Glutamatergic neuron (in vitro differentiated cells): Measurements from ENCODE around the gene OR11H6. TPM values are rescaled to one million over a fixed set of nuclear protein-coding genes. Genes with fewer than 3 reads are reported as not detected.
"Not testable (repeated sequence)": the region's sequence is repeated elsewhere in the genome, so short reads cannot be mapped to it uniquely, and the experiment has no call there.

Experiments used
- DNase-seq: peaks from one replicate; pipeline ENCODE4 v3.0.0; 2022
- H3K27ac Mint-ChIP-seq: one replicate; pipeline ENCODE4 v1.8.0; 2020; ENCODE audit warnings: mild to moderate bottlenecking, mixed read lengths, inconsistent platforms; ENCODE audit not compliant: unreplicated experiment
- H3K27me3 Mint-ChIP-seq: one replicate; pipeline ENCODE4 v1.8.0; 2020; ENCODE audit warnings: mild to moderate bottlenecking, moderate library complexity, mixed read lengths, inconsistent platforms; ENCODE audit not compliant: unreplicated experiment
- H3K36me3 Mint-ChIP-seq: one replicate; pipeline ENCODE4 v1.8.0; 2020; ENCODE audit warnings: mild to moderate bottlenecking, mixed read lengths, inconsistent platforms; ENCODE audit not compliant: unreplicated experiment
- H3K4me1 Mint-ChIP-seq: one replicate; pipeline ENCODE4 v1.8.0; 2020; ENCODE audit warnings: mild to moderate bottlenecking, low read depth, mixed read lengths, inconsistent platforms; ENCODE audit not compliant: unreplicated experiment
- H3K4me3 Mint-ChIP-seq: one replicate; pipeline ENCODE4 v1.8.0; 2020; ENCODE audit warnings: mild to moderate bottlenecking, mixed read lengths, inconsistent platforms; ENCODE audit not compliant: unreplicated experiment
- H3K9me3 Mint-ChIP-seq: one replicate; pipeline ENCODE4 v1.8.0; 2020; ENCODE audit warnings: mild to moderate bottlenecking, moderate library complexity, mixed read lengths, inconsistent platforms; ENCODE audit not compliant: unreplicated experiment
- CTCF ChIP-seq: fragments of 200-600 bp; sonication (generic); IDR thresholded peaks from one replicate; pipeline ENCODE4 v1.5.0; 2021; ENCODE audit not compliant: partially characterized antibody, unreplicated experiment
- total RNA-seq: library from RNA; stranded (reverse); fragmentation: NEBNext Ultra II Directional; extraction: Animal tissue kit (Norgen Biotek cat#: 25700); gene quantifications from one replicate; pipeline ENCODE4 v1.2.1, GENCODE V29; 2021; ENCODE audit not compliant: unreplicated experiment

OR11H6 gene
- total RNA-seq, 1 donor from 2014 or later, result not detected

GRCh38 chr14:20247646-20248246, 24.2 kb downstream of the OR11H6 start:
- Mint-ChIP-seq H3K36me3 (peaks cover 11% of the 10 kb centered on the region), H3K4me1 (no peaks in the 10 kb centered on the region), H3K27ac (no peak overlapping the region), H3K9me3 (peaks cover 4% of the 10 kb centered on the region), H3K4me3 (no peak overlapping the region), H3K27me3 (no peaks in the 10 kb centered on the region)
- TF ChIP-seq CTCF, result no peak
- no peak for DNase-seq

GRCh38 chr14:20262642-20263128, 39.2 kb downstream of the OR11H6 start:
- DNase-seq, result no peak
- TF ChIP-seq CTCF, result no peak
- no peak overlapping the region for H3K4me3 Mint-ChIP-seq
- H3K36me3 Mint-ChIP-seq, result no peaks in the 10 kb centered on the region
- no peaks in the 10 kb centered on the region for H3K27me3 Mint-ChIP-seq
- H3K27ac Mint-ChIP-seq, result no peak overlapping the region
- no peaks in the 10 kb centered on the region for H3K9me3 Mint-ChIP-seq
- H3K4me1 Mint-ChIP-seq, result no peaks in the 10 kb centered on the region

- not testable (repeated sequence) for H3K27me3 Mint-ChIP-seq, H3K4me1 Mint-ChIP-seq, H3K4me3 Mint-ChIP-seq, DNase-seq, H3K36me3 Mint-ChIP-seq, H3K27ac Mint-ChIP-seq, H3K9me3 Mint-ChIP-seq
Observed at GRCh38 chr14:20264361-20264760, 40.9 kb downstream of the OR11H6 start.

- Mint-ChIP-seq H3K4me1 (no peaks in the 10 kb centered on the region), H3K9me3 (peaks cover 10% of the 10 kb centered on the region), H3K36me3 (peaks cover 10% of the 10 kb centered on the region)
Observed at GRCh38 chr14:20274062-20274461, 50.6 kb downstream of the OR11H6 start.

More at GRCh38 chr14:20274062-20274461, 50.6 kb downstream of the OR11H6 start:
- no peak for DNase-seq
- Mint-ChIP-seq H3K4me3 (no peak overlapping the region), H3K27me3 (peaks cover 2% of the 10 kb centered on the region), H3K27ac (no peak overlapping the region)
- TF ChIP-seq CTCF, result no peak

Other genes with a start within 250 kb of the OR11H6 start
- not detected for gene OR4K15, start 248.1 kb upstream of the OR11H6 start, total RNA-seq
- gene OR4Q2, start 221.5 kb upstream of the OR11H6 start, total RNA-seq, result not detected
- gene OR4K14, start 204.4 kb upstream of the OR11H6 start, total RNA-seq, result not detected
- gene OR4K13, start 187.7 kb upstream of the OR11H6 start, total RNA-seq, result not detected
- not detected for gene OR4L1, start 163.7 kb upstream of the OR11H6 start, total RNA-seq
- not detected for gene OR4K17, start 113.0 kb upstream of the OR11H6 start, total RNA-seq
- not detected for gene OR4N5, start 84.9 kb upstream of the OR11H6 start, total RNA-seq
- not detected for gene OR11G2, start 32.8 kb upstream of the OR11H6 start, total RNA-seq
- not detected for gene OR11H7, start 5.3 kb downstream of the OR11H6 start, total RNA-seq
- not detected for gene OR11H4, start 15.6 kb downstream of the OR11H6 start, total RNA-seq
- 37.4 TPM for gene TTC5, start 82.2 kb downstream of the OR11H6 start, total RNA-seq
- gene CCNB1IP1, start 109.6 kb downstream of the OR11H6 start, total RNA-seq, result 95.8 TPM
- gene PARP2, start 119.9 kb downstream of the OR11H6 start, total RNA-seq, result 33.9 TPM
- gene TEP1, start 189.8 kb downstream of the OR11H6 start, total RNA-seq, result 22.7 TPM
- 0.15 TPM for gene KLHL33, start 212.5 kb downstream of the OR11H6 start, total RNA-seq
- gene OSGEP, start 231.1 kb downstream of the OR11H6 start, total RNA-seq, result 65.0 TPM
- gene APEX1, start 231.5 kb downstream of the OR11H6 start, total RNA-seq, result 265 TPM
- gene PIP4P1, start 237.7 kb downstream of the OR11H6 start, total RNA-seq, result 49.1 TPM
- gene PNP, start 245.7 kb downstream of the OR11H6 start, total RNA-seq, result 25.9 TPM